ENCODE results near the gene CHIC2.
"Not testable (repeated sequence)": the region's sequence is repeated elsewhere in the genome, so short reads cannot be mapped to it uniquely, and the experiment has no call there.

Gene CHIC2

DNA sequence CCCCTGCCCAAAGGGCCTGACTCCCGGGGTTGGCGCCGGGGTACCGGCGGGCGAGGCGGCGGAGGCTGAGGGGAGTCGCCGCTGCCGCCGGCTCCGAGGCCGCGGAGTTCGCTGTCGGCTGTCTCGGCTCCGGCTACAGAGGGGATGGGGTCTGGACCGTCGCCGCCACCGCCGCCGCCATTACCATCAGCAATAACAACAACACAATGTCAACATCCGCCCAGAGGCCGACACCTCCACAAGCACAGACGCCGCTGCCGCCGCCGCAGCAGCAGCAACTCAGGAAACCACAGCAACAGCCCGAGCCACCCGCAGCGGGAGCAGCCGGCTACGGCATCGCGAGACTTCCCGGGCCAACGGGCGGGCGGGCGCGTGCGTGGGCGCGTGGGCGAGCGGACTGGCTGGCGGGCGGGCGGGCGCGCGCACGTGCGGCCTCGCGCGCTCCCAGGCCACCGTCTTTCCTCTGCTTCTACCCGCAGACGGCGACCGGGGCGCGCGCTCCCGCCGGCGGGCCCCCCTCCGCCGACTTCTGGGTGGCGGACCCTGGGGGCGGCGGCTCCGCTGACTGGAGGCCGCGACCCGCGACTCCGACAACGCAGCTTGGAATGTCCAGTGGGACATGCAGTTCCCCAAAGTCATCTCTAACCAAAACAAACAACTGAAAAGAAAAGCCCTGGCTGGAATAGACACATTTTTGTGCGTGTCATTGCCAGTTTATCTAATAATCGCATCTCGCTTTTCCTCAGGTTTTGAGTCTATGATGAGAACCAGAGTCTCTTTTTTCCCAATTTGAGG, at the start of gene CHIC2:
Gene CHIC2, minus strand, starts transcription at position 289 of the 795 bp plus-strand sequence. CDS start 305 bp downstream, outside the sequence.
- DNase-seq (ENCODE audit: low read depth in 2 of 2): peak; percentile 91 to 93

DNA sequence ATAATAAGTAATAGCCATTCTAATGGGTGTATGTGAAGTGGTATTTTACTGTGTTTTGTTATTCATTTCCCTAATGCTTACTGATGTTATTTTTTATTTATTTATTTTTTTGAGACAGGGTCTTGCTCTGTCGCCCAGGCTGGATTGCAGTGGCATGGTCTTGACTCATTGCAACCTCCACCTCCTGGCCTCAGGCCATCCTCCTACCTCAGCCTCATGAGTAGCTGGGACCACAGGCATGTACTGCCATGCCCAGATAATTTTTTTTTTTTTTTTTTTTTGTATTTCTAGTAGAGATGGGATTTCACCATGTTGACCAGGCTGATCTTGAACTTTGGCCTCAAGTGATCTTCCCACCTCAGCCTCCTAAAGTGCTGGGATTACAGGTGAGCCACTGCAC, 48.8 kb upstream of the CHIC2 start:
- DNase-seq (ENCODE audit: low read depth in 2 of 2): not testable (repeated sequence)

DNA sequence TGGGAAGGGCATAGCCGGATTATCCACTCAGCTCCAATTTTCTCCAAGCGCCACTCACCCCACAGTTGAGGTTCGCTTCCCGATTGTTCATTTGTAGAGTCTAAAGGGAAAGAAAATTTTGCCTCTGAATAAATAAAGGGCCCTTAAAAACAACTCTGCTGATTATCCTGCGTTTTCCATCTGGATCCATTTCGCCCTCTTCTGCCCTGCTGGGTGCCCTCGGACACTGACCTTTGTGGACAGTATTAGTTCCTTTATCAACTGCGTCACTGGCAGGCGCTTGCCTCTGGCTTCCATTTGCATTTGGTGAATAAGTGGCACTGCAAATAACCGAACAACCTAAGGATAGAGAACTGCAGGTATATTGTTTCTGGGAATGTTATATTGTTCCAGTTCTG, 45.6 kb upstream of the CHIC2 start:
- DNase-seq (ENCODE audit: low read depth in 2 of 2): no peak

DNA sequence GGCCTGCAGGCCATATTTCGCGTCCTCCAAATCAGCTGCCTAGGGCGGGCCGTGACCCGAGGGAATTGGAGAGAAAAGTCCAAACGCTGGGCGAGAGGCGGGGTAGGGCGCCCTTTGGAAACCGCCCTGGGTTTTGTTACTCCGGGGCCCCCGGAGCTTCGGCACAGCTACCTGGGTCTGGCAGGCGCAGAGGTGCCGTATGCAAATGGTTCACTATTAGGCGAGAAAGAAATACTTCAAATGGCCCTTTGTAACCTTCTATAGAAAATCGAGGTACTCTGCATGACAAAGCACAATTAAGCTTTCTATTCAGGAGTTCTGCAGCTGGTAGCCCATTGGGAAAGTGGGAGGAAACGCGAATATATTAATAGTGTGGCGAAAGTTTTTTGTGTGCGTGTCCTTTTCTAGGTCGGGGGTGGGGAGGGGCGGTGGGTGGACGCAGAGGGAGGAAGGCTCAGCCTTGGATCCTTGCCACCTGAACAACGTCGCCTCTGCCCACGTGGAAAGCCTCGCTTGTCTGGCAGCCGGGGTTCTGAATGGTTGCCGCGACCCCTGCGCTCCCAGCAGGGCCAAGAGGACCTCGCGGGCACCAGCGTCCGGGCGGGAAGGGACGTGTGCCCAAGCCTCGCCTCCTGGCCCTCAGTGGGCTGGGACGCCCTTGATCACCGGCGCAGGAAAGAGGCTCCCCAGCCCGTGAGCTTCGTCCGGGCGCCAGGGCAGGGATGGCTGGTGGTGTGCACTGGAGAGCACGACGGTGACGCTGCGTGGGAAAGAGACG, 45.0 kb upstream of the CHIC2 start:
- DNase-seq (ENCODE audit: low read depth in 2 of 2): no peak

DNA sequence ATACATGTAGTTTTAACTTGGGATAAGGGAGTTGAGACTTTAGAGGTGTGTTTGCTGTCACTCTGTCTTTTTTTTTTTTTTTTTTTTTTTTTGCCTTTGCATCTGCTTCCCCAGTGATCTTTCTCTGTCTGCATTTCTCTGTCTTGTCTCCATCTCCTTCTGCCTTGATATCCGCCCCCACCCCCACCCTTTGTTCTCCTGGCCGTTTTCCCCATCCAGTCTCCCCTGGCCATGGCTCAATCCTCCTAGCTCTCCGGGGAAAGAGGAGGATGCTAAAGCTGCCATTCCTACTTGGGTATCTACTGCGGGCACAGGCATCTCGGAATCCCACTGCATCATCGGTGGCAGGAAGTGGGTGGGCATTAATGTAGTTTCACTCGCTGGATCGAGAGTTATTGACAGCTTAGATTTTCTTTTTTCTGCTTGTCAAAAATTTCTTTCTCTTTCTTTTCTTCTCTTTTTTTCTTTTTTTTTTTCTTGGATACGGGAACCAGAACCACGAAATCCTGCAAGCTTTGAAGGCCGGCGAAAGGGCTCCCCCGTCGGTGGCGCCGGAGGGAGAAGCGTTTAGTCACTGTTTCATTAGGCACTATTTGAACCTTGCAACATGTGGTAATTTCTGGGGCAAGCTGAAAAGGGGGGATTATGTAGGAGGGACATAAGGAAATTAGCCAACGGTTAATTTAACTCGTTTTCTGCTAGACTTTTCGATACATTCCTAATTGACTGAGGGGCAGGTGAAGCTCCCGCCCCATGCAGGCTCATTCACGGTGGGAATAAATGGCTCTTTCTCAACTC, 43.7 kb upstream of the CHIC2 start:
- no peak for DNase-seq (ENCODE audit: low read depth in 2 of 2)

DNA sequence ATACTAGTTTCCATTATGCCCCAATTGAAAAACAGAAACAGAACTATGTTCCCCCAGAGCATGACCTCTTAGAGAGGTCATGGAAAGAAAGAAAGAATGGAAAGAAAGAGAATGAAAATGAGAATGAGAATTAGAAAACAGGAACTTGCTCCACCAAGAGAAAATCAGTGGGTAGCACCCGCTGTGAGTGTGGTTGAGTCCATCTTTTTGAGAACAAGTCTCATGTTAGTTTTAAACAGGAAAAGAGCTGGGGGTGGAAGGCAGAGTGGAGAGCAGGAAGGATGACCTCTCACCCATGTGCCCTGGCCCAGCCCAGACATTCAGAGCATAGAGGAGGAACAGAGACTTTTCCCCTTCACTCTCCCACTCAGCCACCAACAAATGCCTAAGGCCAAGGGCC, 40.5 kb upstream of the CHIC2 start:
- DNase-seq (ENCODE audit: low read depth in 2 of 2): no peak

DNA sequence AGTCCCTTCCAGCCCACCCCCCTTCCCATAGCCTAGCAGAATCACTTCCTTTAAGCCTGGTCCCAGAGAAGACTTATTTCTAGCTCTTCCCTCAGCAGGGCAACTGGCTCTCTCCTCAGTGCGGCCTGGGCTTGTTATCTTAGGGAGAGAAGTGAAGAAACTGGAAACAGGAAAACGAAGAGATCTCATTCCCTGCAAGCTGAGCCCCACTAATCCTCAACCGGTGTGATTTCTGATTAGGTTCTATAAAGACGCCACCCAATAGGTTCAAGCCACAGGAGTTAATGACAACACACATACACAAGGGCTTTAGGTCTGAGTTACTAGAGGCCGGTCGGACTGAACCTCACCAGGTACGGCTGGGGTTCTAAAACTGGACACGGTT, 38.8 kb upstream of the CHIC2 start:
- no peak for DNase-seq (ENCODE audit: low read depth in 2 of 2)

DNA sequence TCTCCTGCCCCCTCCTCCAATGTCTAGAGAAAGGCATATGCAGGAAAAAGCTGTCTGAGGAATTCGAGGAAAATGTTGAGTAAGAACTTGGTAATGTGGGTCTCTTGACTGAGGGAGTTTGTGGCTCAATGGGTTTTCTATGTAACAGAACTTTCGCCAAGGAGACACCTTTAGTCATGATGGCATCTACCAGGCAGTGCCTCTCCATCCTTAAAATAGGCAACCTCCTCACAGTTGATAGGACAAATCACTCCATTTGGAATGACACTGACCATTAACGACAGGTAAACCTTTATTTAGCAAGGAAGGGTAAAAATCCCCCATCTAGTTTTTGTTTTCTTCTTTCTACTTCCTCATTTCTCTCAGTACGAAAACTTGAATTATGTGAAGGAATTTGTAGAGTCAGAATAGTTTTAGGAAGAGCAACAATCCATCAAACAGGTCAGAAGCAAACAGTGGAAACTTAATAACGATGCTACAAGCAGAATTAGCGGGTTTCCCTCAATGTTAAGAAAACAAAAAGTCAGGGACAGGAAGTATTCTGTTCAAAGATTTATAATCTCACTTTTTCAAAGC, 38.2 kb upstream of the CHIC2 start:
- DNase-seq (ENCODE audit: low read depth in 2 of 2): no peak

DNA sequence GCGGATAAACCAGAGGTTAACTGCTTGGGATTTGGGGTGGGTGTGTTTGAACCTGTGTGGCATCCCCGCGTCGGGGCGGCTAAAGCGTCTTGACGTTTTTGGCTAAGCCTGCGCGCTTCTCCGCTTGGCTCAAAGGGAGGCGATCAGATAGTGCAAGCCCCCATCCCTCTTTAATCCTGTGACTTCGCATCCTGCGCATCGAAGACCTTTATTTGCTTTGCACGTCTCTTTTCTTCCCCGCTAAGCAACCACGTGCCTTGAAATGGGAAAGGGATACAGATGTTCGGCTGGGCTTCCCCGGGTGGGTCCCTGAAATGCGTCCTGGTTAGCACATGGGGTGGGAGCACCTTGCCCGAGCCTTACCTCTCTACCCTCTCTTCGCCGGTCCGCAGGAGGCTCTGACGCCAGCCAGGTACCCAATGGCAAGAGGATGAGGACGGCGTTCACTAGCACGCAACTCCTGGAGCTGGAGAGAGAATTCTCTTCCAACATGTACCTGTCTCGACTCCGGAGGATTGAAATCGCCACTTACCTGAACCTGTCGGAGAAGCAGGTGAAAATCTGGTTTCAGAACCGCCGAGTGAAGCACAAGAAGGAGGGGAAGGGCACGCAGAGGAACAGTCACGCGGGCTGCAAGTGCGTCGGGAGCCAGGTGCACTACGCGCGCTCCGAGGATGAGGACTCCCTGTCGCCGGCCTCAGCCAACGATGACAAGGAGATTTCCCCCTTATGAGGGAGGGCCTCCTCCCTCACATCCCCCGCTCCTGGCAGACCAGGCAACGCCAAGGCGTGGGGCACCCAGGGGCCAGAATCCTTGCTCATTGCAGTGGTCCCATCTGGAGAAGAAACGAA, 37.0 kb upstream of the CHIC2 start:
- no peak for DNase-seq (ENCODE audit: low read depth in 2 of 2)

DNA sequence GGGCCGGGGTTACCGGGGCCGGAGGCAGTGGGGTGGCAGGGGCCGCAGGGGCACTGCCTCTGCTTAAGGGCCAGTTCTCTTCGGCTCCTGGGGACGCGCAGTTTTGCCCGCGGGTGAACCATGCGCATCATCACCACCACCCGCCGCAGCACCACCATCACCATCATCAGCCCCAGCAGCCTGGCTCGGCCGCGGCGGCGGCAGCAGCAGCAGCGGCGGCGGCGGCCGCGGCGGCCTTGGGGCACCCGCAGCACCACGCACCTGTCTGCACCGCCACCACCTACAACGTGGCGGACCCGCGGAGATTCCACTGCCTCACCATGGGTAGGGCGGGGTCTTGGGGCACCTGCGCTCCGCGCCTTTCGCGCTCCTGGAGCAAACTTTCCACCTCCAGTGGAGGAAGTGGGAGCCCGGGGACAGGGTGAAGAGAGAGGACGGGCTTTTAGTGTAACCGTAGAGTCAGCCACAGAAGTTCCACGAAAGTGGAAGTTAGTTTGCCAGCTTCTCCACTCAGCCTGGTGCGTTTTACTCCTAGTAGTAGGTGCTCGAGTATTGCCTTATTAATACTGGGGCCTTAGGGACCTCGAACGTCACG, 36.3 kb upstream of the CHIC2 start:
- DNase-seq (ENCODE audit: low read depth in 2 of 2): no peak

DNA sequence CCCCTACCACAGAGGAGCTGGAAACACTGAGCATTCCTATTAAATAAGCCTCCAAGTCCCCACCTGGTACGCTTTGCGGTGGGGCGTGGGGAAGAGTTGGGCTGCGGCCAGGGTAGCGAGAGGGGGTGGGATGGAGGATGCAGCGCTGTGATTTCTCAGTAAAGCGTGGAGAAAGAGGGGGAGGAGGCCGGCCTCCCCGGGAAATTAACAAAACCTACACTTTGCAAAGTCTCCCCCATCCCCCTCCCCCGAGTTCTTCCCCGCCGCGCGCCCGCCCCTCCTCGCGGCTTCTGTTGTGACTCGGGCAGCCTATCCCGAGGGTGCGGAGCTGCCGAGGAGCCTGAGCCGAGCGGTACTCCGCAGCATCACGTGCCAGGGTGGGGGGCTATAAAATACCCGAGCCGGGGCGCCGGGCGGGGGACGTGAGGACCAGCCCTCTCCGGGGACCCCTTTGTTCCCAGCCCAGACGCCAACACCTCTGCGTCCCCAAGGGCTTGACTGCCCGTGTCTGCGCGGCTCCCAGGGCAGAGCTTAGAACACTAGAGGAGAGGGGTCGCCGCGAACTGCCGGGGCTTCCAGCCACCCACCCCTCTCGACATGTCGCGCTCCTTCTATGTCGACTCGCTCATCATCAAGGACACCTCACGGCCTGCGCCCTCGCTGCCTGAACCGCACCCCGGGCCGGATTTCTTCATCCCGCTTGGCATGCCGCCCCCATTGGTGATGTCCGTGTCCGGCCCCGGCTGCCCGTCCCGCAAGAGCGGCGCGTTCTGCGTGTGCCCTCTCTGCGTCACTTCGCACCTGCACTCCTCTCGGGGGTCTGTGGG, 35.6 kb upstream of the CHIC2 start, which contains the start of gene GSX2:
Gene GSX2, plus strand, starts transcription at position 416 of the 827 bp plus-strand sequence. Its CDS starts 182 bp downstream, at position 598.
- no peak for DNase-seq (ENCODE audit: low read depth in 2 of 2)

DNA sequence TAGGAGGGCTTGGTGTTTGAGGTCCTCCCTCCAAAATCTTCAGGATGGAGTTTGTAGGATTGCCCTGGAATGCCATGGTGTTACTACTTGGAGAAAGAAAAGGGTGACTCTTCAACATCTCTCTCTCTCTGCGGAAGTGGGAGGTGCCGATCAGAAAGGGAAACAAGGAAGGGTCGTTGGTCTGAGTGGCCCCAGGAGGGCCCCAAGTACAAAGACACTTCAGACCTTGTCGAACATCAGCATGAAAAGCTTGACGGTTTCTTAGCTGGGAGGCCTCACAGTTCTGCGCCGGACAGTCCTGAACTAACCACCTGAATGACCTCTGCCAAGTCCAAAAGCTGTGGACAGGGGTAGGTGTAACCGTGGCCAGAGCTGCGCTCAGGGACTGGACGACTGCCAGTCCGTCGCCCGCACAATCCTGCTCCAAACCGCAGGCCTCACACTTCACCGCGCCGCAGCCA, 34.9 kb upstream of the CHIC2 start:
- DNase-seq (ENCODE audit: low read depth in 2 of 2): no peak

DNA sequence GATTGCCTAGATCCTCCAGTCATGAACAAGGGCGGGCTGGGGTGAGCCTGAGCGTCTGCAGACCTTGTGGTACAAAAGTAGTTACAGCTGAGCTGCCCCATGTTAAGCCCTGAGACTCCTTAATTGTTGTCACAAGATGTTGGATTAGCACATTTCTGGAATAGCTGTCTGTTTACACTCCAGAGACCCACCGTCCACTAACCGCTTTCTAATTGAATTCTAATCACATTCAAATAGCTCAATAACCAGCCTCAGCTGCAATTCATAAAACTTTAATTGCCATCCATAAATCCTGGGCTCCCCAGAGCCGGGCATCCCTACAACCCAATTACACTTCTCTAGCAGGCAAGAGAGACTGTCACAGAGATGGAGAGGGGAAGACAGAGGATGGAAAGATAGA, 34.0 kb upstream of the CHIC2 start:
- DNase-seq (ENCODE audit: low read depth in 2 of 2): no peak

DNA sequence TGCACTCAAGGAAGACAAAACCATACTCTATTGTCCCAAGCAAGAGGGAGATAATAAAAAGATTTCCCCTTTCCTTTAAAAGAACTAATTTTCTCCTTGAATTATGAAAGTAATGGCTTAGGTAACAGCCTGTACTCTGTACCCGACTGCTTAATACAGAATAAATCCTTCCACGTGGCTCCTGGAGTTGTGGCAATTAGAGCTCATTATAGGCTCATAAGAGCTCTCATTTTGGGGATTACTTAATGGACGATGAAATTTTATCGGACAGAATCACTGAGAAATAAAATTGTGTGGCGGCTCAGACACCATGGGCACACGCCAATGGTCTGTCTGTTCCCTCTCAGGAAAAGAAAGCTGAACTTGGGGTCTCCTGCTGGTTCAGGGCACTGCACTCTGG, 32.7 kb upstream of the CHIC2 start:
- no peak for DNase-seq (ENCODE audit: low read depth in 2 of 2)

DNA sequence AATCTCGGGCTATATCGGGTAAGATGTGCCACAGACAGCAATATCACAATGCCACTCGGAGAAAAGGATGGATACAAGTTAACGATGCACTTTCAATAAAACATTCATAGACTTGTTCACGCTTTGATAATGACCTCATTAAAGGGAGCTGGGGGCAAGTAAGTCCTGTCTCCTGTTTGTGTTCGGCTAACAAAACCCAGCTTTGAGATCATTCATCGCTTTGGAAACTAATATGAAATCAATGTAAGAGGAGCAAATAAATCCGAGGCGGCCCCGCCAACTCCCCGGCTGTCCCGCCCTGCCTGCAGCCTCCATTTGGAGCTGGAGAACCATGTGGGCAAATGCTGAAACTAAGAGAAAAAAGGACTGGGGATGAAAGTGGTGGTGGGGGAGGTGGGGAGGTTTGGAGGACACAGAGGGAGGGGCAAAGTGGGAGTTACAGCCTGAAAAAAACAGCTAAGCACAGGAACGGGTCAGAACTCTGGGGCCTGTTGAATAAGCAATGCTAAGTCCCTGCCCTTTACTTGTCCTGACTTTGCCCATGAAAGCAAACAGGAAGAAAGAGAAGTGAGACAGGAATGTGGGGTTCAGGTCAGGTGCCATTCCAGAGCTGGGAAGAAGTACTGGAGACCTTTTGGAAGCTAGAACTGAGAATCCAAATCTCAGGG, 32.0 kb upstream of the CHIC2 start:
- DNase-seq (ENCODE audit: low read depth in 2 of 2): no peak

DNA sequence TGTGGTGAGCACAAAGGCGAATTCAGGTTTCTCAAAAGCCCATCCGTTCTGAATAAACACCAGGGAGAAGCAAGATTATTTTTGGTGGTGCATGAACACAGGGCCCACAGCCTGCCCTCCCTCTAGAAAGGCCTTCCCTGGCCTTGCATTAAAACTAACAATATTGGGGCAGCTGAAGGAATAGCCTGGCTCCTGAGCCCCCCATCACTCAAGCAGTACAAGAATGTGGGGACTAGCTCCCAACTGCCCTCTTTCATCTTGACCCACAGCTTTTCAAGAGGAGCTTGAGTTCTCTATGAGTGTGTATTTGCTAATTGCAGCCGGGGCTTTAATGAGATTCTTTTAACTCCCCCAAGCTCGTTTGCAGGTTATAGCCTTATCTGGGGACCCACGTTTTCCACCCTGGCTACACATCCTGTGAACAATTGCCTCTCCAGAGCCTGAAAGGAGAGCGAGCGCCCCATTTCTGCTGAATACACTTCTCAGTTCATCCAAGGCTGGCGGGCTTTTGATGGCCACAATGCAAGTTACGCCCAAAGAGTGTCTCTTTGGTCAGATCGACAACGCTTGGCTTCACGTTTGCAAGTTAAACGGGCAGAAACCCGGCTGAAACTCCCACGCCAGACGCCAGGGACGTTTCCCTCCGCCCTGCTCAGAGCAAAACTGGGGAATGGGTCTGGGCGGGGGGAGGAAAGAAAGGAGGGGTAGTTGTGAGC, 30.9 kb upstream of the CHIC2 start:
- DNase-seq (ENCODE audit: low read depth in 2 of 2): no peak

DNA sequence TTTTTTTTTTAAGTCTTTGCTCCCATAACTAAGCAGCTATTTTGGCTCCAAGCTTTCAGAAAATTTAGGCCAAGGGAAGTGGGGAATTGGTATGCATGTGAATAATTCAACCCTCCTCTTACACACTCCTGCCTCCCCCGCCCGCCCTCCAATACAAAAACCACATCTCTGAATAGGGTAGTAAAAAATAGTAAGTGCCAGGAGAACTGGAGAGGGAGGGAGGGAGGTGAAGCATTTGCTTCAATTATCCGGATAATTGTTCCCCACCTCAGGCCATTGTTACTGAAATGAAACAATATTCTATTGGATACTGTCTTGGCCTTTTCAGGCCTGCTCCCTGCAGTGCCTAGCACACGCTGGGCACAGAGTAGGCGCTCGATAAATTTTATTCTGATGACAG, 30.0 kb upstream of the CHIC2 start:
- no peak for DNase-seq (ENCODE audit: low read depth in 2 of 2)
